ENCODE data around the gene GATM.

The GATM gene

DNA sequence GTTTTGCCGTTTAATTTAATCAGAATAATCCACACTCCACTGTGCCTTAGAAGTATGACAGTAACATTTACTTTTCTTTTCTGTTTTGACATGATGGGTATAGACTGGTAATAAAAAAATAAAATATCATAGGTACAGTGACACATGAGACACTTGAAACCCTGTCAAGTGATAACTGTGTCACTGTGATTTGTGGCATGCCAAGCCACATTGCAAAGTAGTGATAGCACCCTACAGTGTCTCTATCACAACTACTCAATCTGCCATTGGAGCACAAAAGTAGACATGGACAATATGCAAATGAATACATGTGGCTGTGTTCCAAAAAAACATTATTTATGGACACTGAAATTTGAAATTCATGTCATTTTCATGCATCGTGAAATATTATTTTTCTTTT lies 22.5 kb downstream of the GATM start:
- in situ Hi-C loops (cut with HindIII; ENCODE audit: low sequenced_read_pairs), result no loop called here
- TF ChIP-seq, protein P1, sequence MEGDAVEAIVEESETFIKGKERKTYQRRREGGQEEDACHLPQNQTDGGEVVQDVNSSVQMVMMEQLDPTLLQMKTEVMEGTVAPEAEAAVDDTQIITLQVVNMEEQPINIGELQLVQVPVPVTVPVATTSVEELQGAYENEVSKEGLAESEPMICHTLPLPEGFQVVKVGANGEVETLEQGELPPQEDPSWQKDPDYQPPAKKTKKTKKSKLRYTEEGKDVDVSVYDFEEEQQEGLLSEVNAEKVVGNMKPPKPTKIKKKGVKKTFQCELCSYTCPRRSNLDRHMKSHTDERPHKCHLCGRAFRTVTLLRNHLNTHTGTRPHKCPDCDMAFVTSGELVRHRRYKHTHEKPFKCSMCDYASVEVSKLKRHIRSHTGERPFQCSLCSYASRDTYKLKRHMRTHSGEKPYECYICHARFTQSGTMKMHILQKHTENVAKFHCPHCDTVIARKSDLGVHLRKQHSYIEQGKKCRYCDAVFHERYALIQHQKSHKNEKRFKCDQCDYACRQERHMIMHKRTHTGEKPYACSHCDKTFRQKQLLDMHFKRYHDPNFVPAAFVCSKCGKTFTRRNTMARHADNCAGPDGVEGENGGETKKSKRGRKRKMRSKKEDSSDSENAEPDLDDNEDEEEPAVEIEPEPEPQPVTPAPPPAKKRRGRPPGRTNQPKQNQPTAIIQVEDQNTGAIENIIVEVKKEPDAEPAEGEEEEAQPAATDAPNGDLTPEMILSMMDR (IDR thresholded peaks at IDR 0.05; ENCODE audit: low read depth, low read length), result no peak
- no peak for DNase-seq (ENCODE audit: low read depth, low spot score)
- H3K4me3 ChIP-seq (ENCODE audit: low read depth, low read length), result no peak overlapping the region

DNA sequence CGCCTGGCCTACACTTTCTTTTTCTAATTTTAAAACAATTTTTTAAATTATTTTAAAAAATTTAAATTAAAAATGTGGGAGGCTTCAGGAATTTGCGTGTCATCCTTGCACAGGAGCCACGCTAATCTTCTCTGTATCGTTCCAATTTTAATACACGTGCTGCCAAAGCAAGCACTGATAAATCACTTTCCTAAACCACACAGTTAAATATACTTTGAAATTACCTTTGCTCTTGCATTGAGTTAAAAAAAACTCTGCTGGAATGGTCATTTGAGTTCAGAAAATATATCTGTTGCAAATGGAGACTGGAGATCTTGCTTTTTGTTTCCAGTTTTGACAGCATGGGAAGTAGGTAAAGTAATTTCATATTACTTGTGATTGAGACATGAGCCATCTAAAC lies 23.6 kb downstream of the GATM start:
- DNase-seq (ENCODE audit: low read depth, low spot score), result no peak
- in situ Hi-C loops (cut with HindIII; ENCODE audit: low sequenced_read_pairs), result no loop called here
- TF ChIP-seq, protein P1 (IDR thresholded peaks at IDR 0.05; ENCODE audit: low read depth, low read length), result no peak
- H3K4me3 ChIP-seq (ENCODE audit: low read depth, low read length), result no peak overlapping the region

DNA sequence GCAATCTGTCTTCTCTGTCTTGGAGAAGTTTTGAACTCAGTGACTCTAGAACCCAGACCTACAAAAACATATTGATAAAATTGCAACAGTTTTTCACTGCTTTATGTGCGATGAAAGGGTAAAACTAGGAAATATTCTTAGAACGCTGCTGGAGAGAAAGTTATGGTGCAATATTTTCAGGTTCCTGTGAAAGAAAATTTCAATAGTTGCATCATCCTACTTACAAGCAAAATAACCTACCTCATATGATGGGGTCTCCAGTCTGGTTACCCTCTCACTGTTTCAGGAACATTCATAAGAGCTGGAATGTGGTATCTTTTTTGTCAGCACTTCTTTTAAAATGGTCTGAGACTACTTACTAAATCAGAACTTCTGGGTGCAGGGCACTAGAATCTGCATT lies 27.1 kb downstream of the GATM start:
- DNase-seq (ENCODE audit: low read depth, low spot score), result no peak
- TF ChIP-seq, protein P1 (IDR thresholded peaks at IDR 0.05; ENCODE audit: low read depth, low read length), result no peak
- H3K4me3 ChIP-seq (ENCODE audit: low read depth, low read length), result no peak overlapping the region
- in situ Hi-C loops (cut with HindIII; ENCODE audit: low sequenced_read_pairs), result no loop called here

DNA sequence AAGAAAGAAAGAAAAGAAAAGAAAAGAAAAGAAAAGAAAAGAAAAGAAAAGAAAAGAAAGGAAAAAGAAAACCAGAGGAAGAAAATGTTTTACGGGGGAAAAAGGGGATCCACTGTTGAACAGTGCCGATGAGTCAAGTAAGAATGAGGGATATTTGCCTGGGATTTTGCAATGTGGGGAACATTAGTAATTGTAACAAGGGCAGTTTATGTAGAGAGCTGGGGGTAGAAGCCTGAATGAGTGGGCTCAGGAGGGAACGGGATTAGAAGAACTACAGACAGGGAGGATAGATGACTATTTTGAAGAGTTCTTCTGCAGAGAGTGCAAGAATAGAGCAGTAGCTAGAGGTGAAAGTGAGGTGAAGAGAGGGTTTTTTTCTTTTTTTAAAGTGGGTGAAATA lies 28.7 kb downstream of the GATM start:
- TF ChIP-seq, protein P1 (IDR thresholded peaks at IDR 0.05; ENCODE audit: low read depth, low read length), result no peak
- in situ Hi-C loops (cut with HindIII; ENCODE audit: low sequenced_read_pairs), result no loop called here
- H3K4me3 ChIP-seq (ENCODE audit: low read depth, low read length), result no peak overlapping the region

DNA sequence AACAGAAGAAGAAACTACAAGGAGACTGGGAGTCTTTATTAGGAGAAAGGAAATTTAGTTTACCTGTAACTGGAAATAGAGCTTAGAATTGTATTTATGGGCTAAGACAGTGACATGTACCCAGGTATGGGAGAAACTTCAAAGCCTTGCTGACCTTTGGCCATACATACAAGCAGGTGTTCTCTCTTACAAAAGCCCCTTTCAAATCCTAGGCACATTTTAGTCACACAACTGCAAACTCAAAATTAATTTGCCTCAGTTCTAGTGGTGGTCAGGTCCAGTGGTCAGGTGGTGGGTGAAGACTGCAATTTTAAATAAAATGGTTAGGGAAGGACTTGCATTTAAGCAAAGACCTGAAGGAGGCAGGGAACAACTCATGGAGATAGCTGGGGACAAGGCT lies 30.4 kb downstream of the GATM start:
- TF ChIP-seq, protein P1 (IDR thresholded peaks at IDR 0.05; ENCODE audit: low read depth, low read length), result no peak
- H3K4me3 ChIP-seq (ENCODE audit: low read depth, low read length), result no peak overlapping the region
- DNase-seq (ENCODE audit: low read depth, low spot score), result no peak
- in situ Hi-C loops (cut with HindIII; ENCODE audit: low sequenced_read_pairs), result no loop called here

More for the DNA sequence above, 28.7 kb downstream of the GATM start:
- no peak for DNase-seq (ENCODE audit: low read depth, low spot score)

- TF ChIP-seq, protein P1 (IDR thresholded peaks at IDR 0.05; ENCODE audit: low read depth, low read length), result no peak
- no peak overlapping the region for H3K4me3 ChIP-seq (ENCODE audit: low read depth, low read length)
- in situ Hi-C loops (cut with HindIII; ENCODE audit: low sequenced_read_pairs), result no loop called here
- DNase-seq (ENCODE audit: low read depth, low spot score), result no peak
These were observed 31.3 kb downstream of the GATM start for GRCh38 chr15:45347033-45347432.

GRCh38 chr15:45346381-45346780 lies 32.0 kb downstream of the GATM start:
- no peak for DNase-seq (ENCODE audit: low read depth, low spot score)
- in situ Hi-C loops (cut with HindIII; ENCODE audit: low sequenced_read_pairs), result no loop called here
- no peak overlapping the region for H3K4me3 ChIP-seq (ENCODE audit: low read depth, low read length)
- TF ChIP-seq, protein P1 (IDR thresholded peaks at IDR 0.05; ENCODE audit: low read depth, low read length), result no peak
